K562 (cell line): Measurements from ENCODE around the gene ZNF112. TPM values are rescaled to one million over a fixed set of nuclear protein-coding genes. Genes with fewer than 3 reads are reported as not detected.

Source experiments
- ELF1 ChIP-seq: fragments of 200-800 bp; sonication (Bioruptor generic); IDR thresholded peaks from 2 replicates; pipeline ENCODE4 v1.6.1; 2016; ENCODE audit warnings: missing genetic modification characterization, missing compliant biosample characterization
- GABPA ChIP-seq: fragments of 200-800 bp; sonication (Bioruptor generic); conservative IDR thresholded peaks from 2 replicates; pipeline ENCODE4 v1.6.1; 2016; ENCODE audit warnings: low read depth, missing genetic modification characterization, missing compliant biosample characterization
- NR2C1 ChIP-seq, 2 experiments: fragments of 450-650 bp; IDR thresholded peaks; 2 replicates each; pipeline ENCODE4 v1.6.1; 2017; ENCODE audit warnings: mild to moderate bottlenecking in 2 of 2, antibody characterized with exemption in 1 of 2, inconsistent platforms in 1 of 2, missing compliant biosample characterization in 1 of 2, missing genetic modification characterization in 1 of 2
- ZBTB5 ChIP-seq: fragments of 450-650 bp; IDR thresholded peaks from 2 replicates; pipeline ENCODE4 v1.6.1; 2017; ENCODE audit warnings: antibody characterized with exemption
- ZNF407 ChIP-seq: fragments of 450-650 bp; IDR thresholded peaks from 2 replicates; pipeline ENCODE4 v1.6.1; 2016; ENCODE audit warnings: low read depth
- polyA plus RNA-seq, 8 experiments: library from polyadenylated mRNA; depleted of rRNA in 4 of 8; stranded (reverse) in 5 of 8; unstranded in 3 of 8; fragments of >200 nt; fragmentation: Nextera tagmentation in 2 of 8; fragmentation: Illumina TruSeq in 1 of 8; extraction: Ambion mirVana in 2 of 8; extraction: Trizol in 1 of 8; gene quantifications; 2 replicates each; pipeline versions ENCODE4 v1.2.1 to v1.2.3, GENCODE V29; 2011 to 2014; ENCODE audit warnings: inconsistent platforms in 1 of 8, missing spikeins in 1 of 8
- total RNA-seq, 7 experiments: library from RNA; depleted of rRNA in 6 of 7; stranded (reverse); fragments of >200 nt in 6 of 7; fragmentation: Illumina TruSeq in 2 of 7; extraction: Trizol in 2 of 7; gene quantifications; 2 replicates each; pipeline versions ENCODE4 v1.2.1 to v1.2.3, GENCODE V29; 2011 to 2021; ENCODE audit warnings: low replicate concordance in 1 of 7

The ZNF112 gene
- total and polyA plus RNA-seq, 9 of the 15 experiments (the other 6 are each of a cell fraction or from before 2014, with no cell fraction given) = 0.21 to 1.3 (median 0.61) TPM

GRCh38 chr19:44371815-44372480, 15.5 kb upstream of the ZNF112 start (continued):
- peak; percentile 85 for TF ChIP-seq GABPA (tag)
- TF ChIP-seq ZBTB5 = no peak
- TF ChIP-seq ZNF407 = no peak
- peak; percentile 61 for TF ChIP-seq ELF1 (tag)
- no peak for TF ChIP-seq NR2C1 (IDR thresholded peaks at IDR 0.05)
- peak; percentile 73 for TF ChIP-seq NR2C1 (tag; IDR thresholded peaks at IDR 0.05)
